SU-DHL-6 (cell line): ENCODE measurements around the gene ATP9A.

Experiments used
- H2AFZ ChIP-seq: fragments of 200-600 bp; sonication (generic); 2 replicates; pipeline ENCODE4 v1.6.1; 2014; ENCODE audit warnings: low read depth, mild to moderate bottlenecking, moderate library complexity, mixed read lengths, antibody characterized with exemption, low read length; ENCODE audit not compliant: severe bottlenecking
- H3F3A ChIP-seq: fragments of 200-600 bp; shearing (Covaris generic); 2 replicates; pipeline ENCODE4 v1.6.0; 2016; ENCODE audit warnings: antibody characterized with exemption, mild to moderate bottlenecking; ENCODE audit not compliant: insufficient read depth
- H3K27ac ChIP-seq: fragments of 200-600 bp; sonication (generic); 2 replicates; pipeline ENCODE4 v1.5.1; 2016; ENCODE audit warnings: low read depth, mild to moderate bottlenecking, low read length, moderate library complexity, mixed read lengths
- H3K27me3 ChIP-seq: fragments of 200-600 bp; sonication (generic), shearing (Covaris generic); 2 replicates; pipeline ENCODE4 v1.6.0; 2014; ENCODE audit warnings: mild to moderate bottlenecking, low read length
- H3K36me3 ChIP-seq: fragments of 200-600 bp; sonication (generic); 2 replicates; pipeline ENCODE4 v1.6.1; 2014; ENCODE audit warnings: mild to moderate bottlenecking, low read length, mixed read lengths
- H3K4me2 ChIP-seq: fragments of 300-600, 200-600 bp; shearing (Covaris generic), sonication (generic); 2 replicates; pipeline ENCODE4 v1.6.0; 2014; ENCODE audit warnings: low read length, low read depth, mild to moderate bottlenecking; ENCODE audit not compliant: poor library complexity, severe bottlenecking
- H3K4me3 ChIP-seq: fragments of 200-600 bp; sonication (generic); 2 replicates; pipeline ENCODE4 v1.5.1; 2014; ENCODE audit warnings: antibody characterized with exemption, low read length, mild to moderate bottlenecking, mixed read lengths; ENCODE audit not compliant: insufficient read depth, poor library complexity, severe bottlenecking
- H3K79me2 ChIP-seq: fragments of 200-600 bp; sonication (generic); 2 replicates; pipeline ENCODE4 v1.6.1; 2014; ENCODE audit warnings: mild to moderate bottlenecking, low read length, moderate library complexity; ENCODE audit not compliant: insufficient read depth
- H3K9ac ChIP-seq: fragments of 200-600 bp; sonication (generic); 2 replicates; pipeline ENCODE4 v1.7.0; 2014; ENCODE audit warnings: mild to moderate bottlenecking, low read length
- H3K9me2 ChIP-seq: fragments of 200-600 bp; sonication (generic); replicated peaks from 2 replicates; pipeline ENCODE4 v1.6.1; 2014; ENCODE audit warnings: low read length; ENCODE audit not compliant: insufficient read depth
- H3K9me3 ChIP-seq: fragments of 200-600 bp; sonication (generic); 2 replicates; pipeline ENCODE4 v1.6.1; 2014; ENCODE audit warnings: low read length, mixed read lengths; ENCODE audit not compliant: insufficient read depth
- H4K20me1 ChIP-seq: fragments of 200-600 bp; sonication (generic); 2 replicates; pipeline ENCODE4 v1.6.1; 2014; ENCODE audit warnings: low read depth, mild to moderate bottlenecking, antibody characterized with exemption, low read length, moderate library complexity, mixed read lengths
- EZH2phosphoT487 ChIP-seq: fragments of 200-600 bp; sonication (generic), shearing (Covaris generic); conservative IDR thresholded peaks from 2 replicates; pipeline ENCODE4 v1.6.1; 2018; ENCODE audit warnings: mild to moderate bottlenecking, antibody characterized with exemption, low read length, moderate library complexity, mixed read lengths
- TF ChIP-seq, protein P1 (sequence below): fragments of 200-600 bp; sonication (generic); IDR thresholded peaks from one replicate; pipeline ENCODE4 v1.5.1; 2017; ENCODE audit warnings: antibody characterized with exemption, mild to moderate bottlenecking, low read length, moderate library complexity; ENCODE audit not compliant: insufficient read depth, poor library complexity, severe bottlenecking

The ATP9A gene

DNA sequence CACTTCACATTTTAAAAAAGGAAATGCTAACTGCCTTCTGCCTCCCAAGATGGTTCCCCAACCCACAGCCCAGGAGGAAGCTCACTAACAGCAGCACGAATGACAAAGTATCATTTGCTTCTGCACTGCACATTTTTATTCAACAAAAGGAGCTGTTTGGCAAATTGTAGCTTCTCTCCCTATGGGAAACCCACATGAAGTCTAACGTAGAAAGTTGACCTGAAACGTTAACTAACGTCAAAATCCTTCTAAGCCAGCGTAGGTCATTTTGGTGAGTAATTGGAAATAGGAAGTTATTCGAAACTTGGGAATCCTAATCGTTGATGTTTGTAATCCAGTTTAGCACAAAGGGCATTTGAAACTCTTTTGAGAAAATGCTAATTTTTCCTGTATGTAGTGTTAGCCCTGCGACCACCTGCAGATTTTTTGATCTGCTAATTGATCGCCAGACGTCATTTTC lies 31.2 kb upstream of the ATP9A start:
- H3K9me2 ChIP-seq, result no peaks in the 10 kb centered on the region
- H3K79me2 ChIP-seq, result no peaks in the 10 kb centered on the region
- H3K27ac ChIP-seq, result no peak overlapping the region
- H3K4me3 ChIP-seq, result no peak overlapping the region
- H3F3A ChIP-seq, result no peaks in the 10 kb centered on the region
- no peaks in the 10 kb centered on the region for H3K9me3 ChIP-seq
- no peak overlapping the region for H3K4me2 ChIP-seq
- H3K36me3 ChIP-seq, result no peaks in the 10 kb centered on the region
- no peak overlapping the region for H2AFZ ChIP-seq
- TF ChIP-seq EZH2phosphoT487, result no peak
- TF ChIP-seq, protein P1, sequence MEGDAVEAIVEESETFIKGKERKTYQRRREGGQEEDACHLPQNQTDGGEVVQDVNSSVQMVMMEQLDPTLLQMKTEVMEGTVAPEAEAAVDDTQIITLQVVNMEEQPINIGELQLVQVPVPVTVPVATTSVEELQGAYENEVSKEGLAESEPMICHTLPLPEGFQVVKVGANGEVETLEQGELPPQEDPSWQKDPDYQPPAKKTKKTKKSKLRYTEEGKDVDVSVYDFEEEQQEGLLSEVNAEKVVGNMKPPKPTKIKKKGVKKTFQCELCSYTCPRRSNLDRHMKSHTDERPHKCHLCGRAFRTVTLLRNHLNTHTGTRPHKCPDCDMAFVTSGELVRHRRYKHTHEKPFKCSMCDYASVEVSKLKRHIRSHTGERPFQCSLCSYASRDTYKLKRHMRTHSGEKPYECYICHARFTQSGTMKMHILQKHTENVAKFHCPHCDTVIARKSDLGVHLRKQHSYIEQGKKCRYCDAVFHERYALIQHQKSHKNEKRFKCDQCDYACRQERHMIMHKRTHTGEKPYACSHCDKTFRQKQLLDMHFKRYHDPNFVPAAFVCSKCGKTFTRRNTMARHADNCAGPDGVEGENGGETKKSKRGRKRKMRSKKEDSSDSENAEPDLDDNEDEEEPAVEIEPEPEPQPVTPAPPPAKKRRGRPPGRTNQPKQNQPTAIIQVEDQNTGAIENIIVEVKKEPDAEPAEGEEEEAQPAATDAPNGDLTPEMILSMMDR, result no peak
- no peak overlapping the region for H3K9ac ChIP-seq
- no peaks in the 10 kb centered on the region for H4K20me1 ChIP-seq
- no peaks in the 10 kb centered on the region for H3K27me3 ChIP-seq

DNA sequence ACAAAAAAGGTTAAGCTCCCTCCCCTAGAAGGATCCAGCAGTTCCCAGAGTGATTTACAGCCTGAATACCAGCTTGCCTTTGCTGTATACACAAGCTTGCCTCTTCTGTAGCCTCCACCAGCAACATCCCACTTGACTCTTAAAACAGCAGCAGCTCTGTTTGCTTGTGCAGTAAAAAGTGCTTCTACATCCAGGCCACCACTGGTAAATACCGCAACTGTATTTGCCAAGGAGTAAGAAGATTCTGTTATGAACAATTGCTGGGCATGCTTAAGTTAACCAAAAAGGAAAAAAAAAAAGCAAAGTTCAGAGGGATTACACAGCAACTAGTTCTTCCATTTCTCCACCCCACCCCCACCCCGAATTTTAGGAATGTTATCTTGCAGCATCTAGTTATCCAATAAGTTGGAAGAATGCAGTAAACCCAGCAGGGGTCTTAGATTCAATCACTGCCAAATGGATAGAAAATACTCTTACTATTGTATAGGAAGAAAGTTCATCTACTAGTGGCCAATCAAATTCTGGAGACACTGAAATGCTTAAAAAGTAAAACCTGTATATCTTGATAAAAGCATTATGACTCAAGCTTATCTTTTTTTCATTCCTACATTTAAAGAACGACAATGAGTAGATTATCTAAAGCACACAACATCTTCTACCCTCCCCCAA lies 29.3 kb upstream of the ATP9A start:
- no peaks in the 10 kb centered on the region for H4K20me1 ChIP-seq
- no peak overlapping the region for H2AFZ ChIP-seq
- TF ChIP-seq EZH2phosphoT487, result no peak
- TF ChIP-seq, protein P1, result no peak
- no peaks in the 10 kb centered on the region for H3K79me2 ChIP-seq
- no peak overlapping the region for H3K4me2 ChIP-seq
- H3K9me2 ChIP-seq, result no peaks in the 10 kb centered on the region
- H3K9ac ChIP-seq, result no peak overlapping the region
- no peaks in the 10 kb centered on the region for H3F3A ChIP-seq
- H3K36me3 ChIP-seq, result no peaks in the 10 kb centered on the region
- no peaks in the 10 kb centered on the region for H3K27me3 ChIP-seq
- no peak overlapping the region for H3K4me3 ChIP-seq
- no peaks in the 10 kb centered on the region for H3K9me3 ChIP-seq
- no peak overlapping the region for H3K27ac ChIP-seq

DNA sequence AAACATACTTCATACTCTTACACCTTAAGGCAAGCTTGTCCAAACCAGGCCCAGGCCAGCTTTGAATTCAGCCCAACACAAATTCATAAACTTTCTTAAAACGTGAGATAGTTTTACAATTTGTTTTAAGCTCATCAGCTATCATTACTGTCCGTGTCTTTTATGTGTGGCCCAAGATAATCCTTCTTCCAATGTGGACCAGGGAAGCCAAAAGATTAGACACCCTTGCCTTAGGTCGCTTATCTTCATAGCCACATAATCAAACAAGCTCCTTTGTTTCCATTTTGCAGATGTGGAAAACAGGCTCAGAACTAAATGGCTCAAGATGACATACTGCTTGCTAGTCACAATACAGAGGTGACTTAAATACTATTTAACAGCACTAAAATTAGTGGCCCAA lies 28.1 kb upstream of the ATP9A start:
- Histone ChIP-seq H3F3A (no peaks in the 10 kb centered on the region), H3K79me2 (no peaks in the 10 kb centered on the region), H3K36me3 (no peaks in the 10 kb centered on the region), H3K27ac (no peak overlapping the region), H2AFZ (no peak overlapping the region), H3K9me3 (no peaks in the 10 kb centered on the region), H3K4me3 (no peak overlapping the region), H3K9me2 (no peaks in the 10 kb centered on the region), H3K9ac (no peak overlapping the region), H4K20me1 (no peaks in the 10 kb centered on the region), H3K27me3 (no peaks in the 10 kb centered on the region), H3K4me2 (no peak overlapping the region)
- TF ChIP-seq EZH2phosphoT487, result no peak
- TF ChIP-seq, protein P1, result no peak
